GM12864 (cell line): ENCODE results near the gene TOX2.

ENCODE experiments used
- DNase-seq: peaks from one replicate; pipeline ENCODE4 v3.0.0-alpha.2; 2011; ENCODE audit warnings: low read depth
- H3K4me3 ChIP-seq: 2 replicates; pipeline ENCODE4 v1.5.1; 2011; ENCODE audit warnings: mild to moderate bottlenecking, low read depth, low read length, control low read depth
- CTCF ChIP-seq: IDR thresholded peaks from 2 replicates; pipeline ENCODE4 v1.5.1; 2011; ENCODE audit warnings: low read depth, mild to moderate bottlenecking, moderate library complexity, low read length, control low read depth, inconsistent platforms; ENCODE audit errors: missing control alignments

The TOX2 gene

DNA sequence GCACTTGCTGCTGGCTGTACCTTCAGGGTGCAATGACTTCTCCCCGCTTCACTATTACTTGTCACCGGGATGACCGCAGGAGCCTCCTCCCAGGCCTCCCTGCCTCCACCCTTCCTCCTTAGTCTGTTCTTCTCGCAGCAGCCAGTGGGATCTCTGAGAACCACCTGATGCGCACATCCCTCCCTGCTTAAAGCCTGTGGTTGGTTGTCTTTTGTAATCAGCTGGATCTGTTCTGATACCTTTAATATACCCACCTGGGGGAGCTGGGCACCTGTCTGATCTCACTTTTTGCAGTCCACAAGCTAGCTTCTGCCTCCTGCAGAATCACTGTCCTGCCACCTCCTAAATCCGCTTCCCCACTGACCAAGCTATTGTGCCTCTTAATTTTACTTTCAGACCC lies 34.6 kb downstream of the TOX2 start:
- no peak overlapping the region for H3K4me3 ChIP-seq
- TF ChIP-seq CTCF = no peak
- DNase-seq = no peak

- no peak for TF ChIP-seq CTCF
- H3K4me3 ChIP-seq = no peak overlapping the region
- peak; percentile 65 for DNase-seq
Observed at GRCh38 chr20:43949741-43950618, 35.3 kb downstream of the TOX2 start.

- no peak overlapping the region for H3K4me3 ChIP-seq
- peak; percentile 23 for TF ChIP-seq CTCF
- no peak for DNase-seq
Observed at GRCh38 chr20:43953919-43954592, 39.4 kb downstream of the TOX2 start.

- TF ChIP-seq CTCF = no peak
- no peak overlapping the region for H3K4me3 ChIP-seq
- no peak for DNase-seq
Observed at GRCh38 chr20:43954704-43955061, 40.0 kb downstream of the TOX2 start.

- H3K4me3 ChIP-seq = no peak overlapping the region
- peak; percentile 58 for DNase-seq
- no peak for TF ChIP-seq CTCF
Observed at GRCh38 chr20:43955062-43955749, 40.6 kb downstream of the TOX2 start.

DNA sequence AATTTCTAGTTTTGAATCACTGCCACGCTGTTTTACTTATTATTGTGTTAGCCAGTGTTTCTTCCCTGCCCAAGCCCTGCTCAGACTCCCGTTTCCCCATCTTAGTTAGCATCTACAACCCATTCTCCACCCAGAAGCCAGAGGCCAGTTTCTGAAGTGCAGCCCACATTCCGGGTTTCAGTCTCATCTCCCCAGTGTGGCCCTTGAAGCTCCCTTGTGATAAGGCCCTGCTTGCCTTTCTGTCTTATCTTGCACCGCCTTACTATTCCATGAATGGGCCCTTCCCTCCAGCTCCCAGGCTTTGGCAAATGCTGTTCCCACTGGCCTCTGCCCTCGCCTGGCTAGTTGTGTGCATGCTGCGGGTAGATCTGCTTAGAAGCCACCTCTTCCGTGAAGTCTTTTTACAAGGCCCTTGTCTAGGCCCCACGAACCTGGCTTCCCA lies 41.1 kb downstream of the TOX2 start:
- no peak overlapping the region for H3K4me3 ChIP-seq
- DNase-seq = no peak
- no peak for TF ChIP-seq CTCF
